ENCODE results near the gene SIRT4. TPM values are rescaled to one million over a fixed set of nuclear protein-coding genes. Genes with fewer than 3 reads are reported as not detected.

The SIRT4 gene
- total RNA-seq, 1 experiment from 2014 or later = 2.8 TPM

DNA sequence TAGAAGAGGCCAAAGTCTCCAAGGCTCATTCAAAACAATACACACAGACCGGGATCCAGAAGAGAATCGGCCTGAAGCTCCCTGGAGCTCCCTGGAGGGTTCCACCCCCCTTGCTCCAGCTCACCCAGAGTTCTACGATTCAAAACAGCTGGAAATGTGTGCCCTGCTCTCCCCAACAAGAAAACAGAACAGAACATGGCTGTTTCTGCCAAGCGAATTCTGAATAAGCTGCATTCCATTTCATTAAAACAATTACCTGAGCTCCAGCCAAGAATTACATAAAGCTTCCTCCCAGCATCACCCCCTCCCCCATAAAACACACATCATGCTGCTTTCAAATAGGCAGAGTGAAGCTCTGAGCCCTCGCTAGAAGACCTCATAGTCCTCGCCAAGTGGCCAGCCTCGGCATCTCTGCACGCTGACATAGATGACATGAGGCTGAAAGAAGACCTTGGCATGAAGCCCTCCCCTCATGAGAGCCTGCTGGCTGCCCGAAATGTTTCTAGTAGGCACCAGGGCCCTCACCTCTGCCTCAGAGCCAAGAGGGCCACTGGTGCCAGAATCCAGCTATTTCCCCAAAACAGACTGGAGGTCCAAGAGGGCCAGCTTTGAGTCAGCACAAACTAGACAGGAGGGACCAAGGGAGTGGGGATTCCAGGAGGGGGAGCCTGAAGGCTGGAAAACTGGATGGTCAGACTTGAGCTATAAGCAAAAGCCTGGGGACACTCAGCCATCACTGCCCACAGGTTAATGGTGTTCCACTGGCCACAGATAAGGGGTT, 44.9 kb upstream of the SIRT4 start (continued):
- no peak for TF ChIP-seq SIN3A (IDR thresholded peaks at IDR 0.05; ENCODE audit: low read depth)

DNA sequence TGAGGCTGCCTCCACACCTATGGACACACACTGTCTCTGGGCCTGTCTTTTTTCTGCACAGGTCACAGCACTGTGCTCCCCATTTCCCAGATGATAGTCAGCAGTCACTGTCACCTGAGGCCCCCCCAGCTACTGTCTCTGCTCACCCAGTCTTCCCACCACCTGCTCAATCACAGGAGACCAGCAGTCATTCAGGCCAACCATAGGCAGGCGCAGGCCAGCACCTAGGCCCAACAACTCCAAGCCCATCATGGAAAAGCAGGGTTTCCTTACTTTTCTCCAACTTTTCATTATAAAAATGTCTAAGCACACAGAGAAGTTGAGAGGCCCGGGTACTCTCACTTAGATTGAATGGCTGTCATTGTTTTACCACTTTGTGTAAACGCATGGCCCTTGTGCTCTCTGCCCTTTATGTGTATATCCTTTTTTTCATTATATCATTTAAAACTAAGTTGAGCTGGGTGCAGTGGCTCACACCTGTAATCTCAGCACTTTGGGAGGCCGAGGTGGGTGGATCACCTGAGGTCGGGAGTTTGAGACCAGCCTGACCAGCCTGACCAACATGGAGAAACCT, 43.7 kb upstream of the SIRT4 start:
- peaks cover 40 to 67% of the 10 kb centered on the region in 2 experiments for H3K4me1 ChIP-seq (ENCODE audit: control insufficient read depth in 1 of 2, insufficient read depth in 2 of 2, low read length in 2 of 2)
- intact Hi-C loops (cut with micrococcal nuclease) = no loop called here
- ChIA-PET POLR2A (interaction anchor here (1.2 kb wide), 1 partner anchor 57 kb away, joined by 6 read pairs; the partner anchor contains the start of gene RPLP0), RAD21 (ENCODE audit: low non-redundant PET in 1 of 2, low total read pairs in 2 of 2, uncharacterized antibody in 2 of 2, unreplicated experiment in 2 of 2) (no interaction called here), CTCF (interaction anchor here (0.9 kb wide), 1 partner anchor 22 kb away, joined by 3 read pairs; no protein-coding TSS in a partner anchor)
- BruUV-seq (replicated peaks) = no TSS peak
- no peaks in the 10 kb centered on the region for H3K9me2 ChIP-seq (ENCODE audit: insufficient read depth)
- peaks cover 100% of the 10 kb centered on the region for H3K79me2 ChIP-seq (ENCODE audit: insufficient read depth, low read length)
- H2AFZ ChIP-seq (ENCODE audit: low read depth, low read length, poor library complexity, severe bottlenecking) = no peak overlapping the region
- H3K4me3 ChIP-seq (replicated peaks in 1 of 2; ENCODE audit: low read depth in 1 of 2, low read length in 2 of 2) = no peak overlapping the region
- ATAC-seq = no peak
- no peak for DNase-seq (ENCODE audit: low read depth, low spot score)
- H3K4me2 ChIP-seq (ENCODE audit: low read length) = no peak overlapping the region
- no peak for TF ChIP-seq CEBPB (IDR thresholded peaks at IDR 0.05; ENCODE audit: low read depth)
- TF ChIP-seq SRF (IDR thresholded peaks at IDR 0.05; ENCODE audit: low read depth) = no peak
- TF ChIP-seq YY1 (IDR thresholded peaks at IDR 0.05; ENCODE audit: extremely low read depth, insufficient replicate concordance, low read depth, low read length) = no peak
- no peaks in the 10 kb centered on the region for H3K9me3 ChIP-seq (ENCODE audit: control insufficient read depth in 1 of 2, insufficient read depth in 1 of 2, low read depth in 1 of 2, low read length in 2 of 2)
- H4K20me1 ChIP-seq (ENCODE audit: insufficient read depth) = no peaks in the 10 kb centered on the region; the same call in 1 of the 2 replicates
- no peak overlapping the region for H3K9ac ChIP-seq (ENCODE audit: low read length)
- H3K27me3 ChIP-seq (ENCODE audit: insufficient read depth, low read length) = no peaks in the 10 kb centered on the region
- H3K27ac ChIP-seq (ENCODE audit: low read depth, low read length) = no peak overlapping the region
- peaks cover 3 to 18% of the 10 kb centered on the region in 2 experiments; a peak in 2 of 4 replicates for H3K36me3 ChIP-seq (ENCODE audit: control insufficient read depth in 1 of 2, insufficient read depth in 2 of 2, low read length in 2 of 2)

All from HCT116 (cell line).